ENCODE measurements around the gene MACROH2A1.
A peak's percentile ranks its signal among the peaks of the same experiment; 100 is the strongest.

Gene MACROH2A1

GRCh38 chr5:135435467-135436330 is 36.7 kb upstream of the MACROH2A1 start:
- DNase-seq = no peak

GRCh38 chr5:135434591-135435466 is 35.8 kb upstream of the MACROH2A1 start:
- DNase-seq = no peak

- DNase-seq = peak; percentile 88
Observed at GRCh38 chr5:135433681-135434426, 34.8 kb upstream of the MACROH2A1 start.

- DNase-seq = no peak
Observed at GRCh38 chr5:135432113-135432512, 33.1 kb upstream of the MACROH2A1 start.

- DNase-seq = no peak
Observed at GRCh38 chr5:135430135-135430437, 31.1 kb upstream of the MACROH2A1 start.

GRCh38 chr5:135429301-135430134 is 30.5 kb upstream of the MACROH2A1 start:
- no peak for DNase-seq

GRCh38 chr5:135428586-135428985 is 29.6 kb upstream of the MACROH2A1 start:
- no peak for DNase-seq

GRCh38 chr5:135426102-135427082 is 27.4 kb upstream of the MACROH2A1 start:
- peak; percentile 56 for DNase-seq

GRCh38 chr5:135425641-135426040 is 26.6 kb upstream of the MACROH2A1 start:
- DNase-seq = no peak

- no peak for DNase-seq
Observed at GRCh38 chr5:135423846-135424168, 24.8 kb upstream of the MACROH2A1 start.

GRCh38 chr5:135423146-135423845 is 24.3 kb upstream of the MACROH2A1 start:
- peak; percentile 78 for DNase-seq

- no peak for DNase-seq
Observed at GRCh38 chr5:135422419-135422818, 23.4 kb upstream of the MACROH2A1 start.

- DNase-seq = no peak
Observed at GRCh38 chr5:135417083-135417482, 18.1 kb upstream of the MACROH2A1 start.

- DNase-seq = no peak
Observed at GRCh38 chr5:135405082-135405481, 6.1 kb upstream of the MACROH2A1 start.

- DNase-seq = peak; percentile 35
Observed at GRCh38 chr5:135402031-135402430, 3.0 kb upstream of the MACROH2A1 start.

GRCh38 chr5:135400866-135401265 is 1.8 kb upstream of the MACROH2A1 start:
- no peak for DNase-seq

GRCh38 chr5:135399794-135400542 is 937 bp upstream of the MACROH2A1 start:
- DNase-seq = peak; percentile 20

- no peak for DNase-seq
Observed at GRCh38 chr5:135398160-135398854, 724 bp downstream of the MACROH2A1 start.

GRCh38 chr5:135397084-135397483 is 1.9 kb downstream of the MACROH2A1 start:
- DNase-seq = no peak
